H1 (cell line): ENCODE results near the gene SEMA7A. TPM values are rescaled to one million over a fixed set of nuclear protein-coding genes. Genes with fewer than 3 reads are reported as not detected.

Experiments used
- CHD7 ChIP-seq: fragments of 300-600 bp; sonication (generic); IDR thresholded peaks from 2 replicates; pipeline ENCODE4 v1.7.1; 2012; ENCODE audit warnings: low read length, moderate library complexity, mild to moderate bottlenecking, inconsistent platforms; ENCODE audit not compliant: insufficient replicate concordance
- MAX ChIP-seq: IDR thresholded peaks from 2 replicates; pipeline ENCODE4 v1.6.1; 2012; ENCODE audit warnings: inconsistent platforms
- polyA plus RNA-seq, 7 experiments: library from polyadenylated mRNA; depleted of rRNA in 3 of 7; stranded (reverse) in 5 of 7; unstranded in 2 of 7; fragments of >200 nt in 5 of 7; fragments of 200-250 nt in 2 of 7; gene quantifications; 1 replicate in 5 of 7; 2 replicates in 1 of 7; 4 replicates in 1 of 7; pipeline versions ENCODE4 v1.2.1 to v1.2.3, GENCODE V29; 2011 to 2013; ENCODE audit warnings: missing spikeins in 2 of 7, mixed read lengths in 2 of 7
- total RNA-seq: library from RNA; stranded (reverse); fragmentation: NEBNext Ultra II Directional; extraction: Animal tissue kit (Norgen Biotek cat#: 25700); gene quantifications from 2 replicates; pipeline ENCODE4 v1.2.1, GENCODE V29; 2021

The SEMA7A gene
- total and polyA plus RNA-seq, 2 of the 8 experiments (the other 6 are each of a cell fraction or from before 2014, with no cell fraction given): 10.7 to 15.0 TPM

GRCh38 chr15:74369756-74370155 is 64.0 kb downstream of the SEMA7A start (continued):
- TF ChIP-seq CHD7 (no peak), MAX (no peak)
